Fibroblast of pulmonary artery (primary cell): ENCODE results near the gene KMT2E.

ENCODE experiments used
- DNase-seq: peaks from one replicate; pipeline ENCODE4 v3.0.0-alpha.2; 2010; ENCODE audit warnings: low read depth
- H3K4me3 ChIP-seq: replicated peaks from 2 replicates; pipeline ENCODE4 v1.5.1; 2011; ENCODE audit warnings: low read depth, mild to moderate bottlenecking, control low read depth, low read length, moderate library complexity
- TF ChIP-seq, protein P1 (sequence below): IDR thresholded peaks from 2 replicates; pipeline ENCODE4 v1.5.1; 2011; ENCODE audit warnings: mild to moderate bottlenecking, control low read depth, low read length, inconsistent platforms; ENCODE audit errors: missing control alignments

Gene KMT2E

DNA sequence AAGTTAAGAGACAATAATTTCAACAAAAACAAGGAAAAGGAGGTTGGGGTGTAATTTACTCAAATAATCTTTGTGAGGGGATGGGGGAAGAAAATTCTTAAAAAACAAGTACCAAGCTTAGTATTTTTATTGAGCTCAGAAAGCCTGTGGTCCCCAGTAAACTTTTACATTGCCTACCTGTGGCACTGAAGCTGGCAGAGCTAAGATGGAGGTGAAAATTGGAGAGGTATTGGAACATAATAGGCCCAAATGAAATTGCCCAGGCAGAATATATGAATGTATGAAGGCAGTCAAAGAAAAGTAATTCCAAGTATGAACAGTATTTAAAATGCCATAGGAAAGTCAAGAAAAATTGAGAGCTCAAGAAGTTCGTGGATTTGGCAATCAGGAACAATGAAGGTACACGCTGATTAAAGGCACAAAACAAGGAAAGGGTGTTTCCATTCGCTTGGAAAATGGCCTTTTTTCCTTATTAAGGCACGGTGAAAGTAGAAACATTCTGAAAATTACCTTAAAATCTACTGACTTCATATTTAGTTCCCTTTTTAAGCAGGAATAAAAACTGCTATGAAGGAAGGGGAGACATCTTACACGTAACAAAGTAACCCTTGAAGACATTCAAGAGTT, 3.4 kb upstream of the KMT2E start:
- DNase-seq = peak; percentile 35
- peak overlapping the region; percentile 68 for H3K4me3 ChIP-seq
- TF ChIP-seq, protein P1, sequence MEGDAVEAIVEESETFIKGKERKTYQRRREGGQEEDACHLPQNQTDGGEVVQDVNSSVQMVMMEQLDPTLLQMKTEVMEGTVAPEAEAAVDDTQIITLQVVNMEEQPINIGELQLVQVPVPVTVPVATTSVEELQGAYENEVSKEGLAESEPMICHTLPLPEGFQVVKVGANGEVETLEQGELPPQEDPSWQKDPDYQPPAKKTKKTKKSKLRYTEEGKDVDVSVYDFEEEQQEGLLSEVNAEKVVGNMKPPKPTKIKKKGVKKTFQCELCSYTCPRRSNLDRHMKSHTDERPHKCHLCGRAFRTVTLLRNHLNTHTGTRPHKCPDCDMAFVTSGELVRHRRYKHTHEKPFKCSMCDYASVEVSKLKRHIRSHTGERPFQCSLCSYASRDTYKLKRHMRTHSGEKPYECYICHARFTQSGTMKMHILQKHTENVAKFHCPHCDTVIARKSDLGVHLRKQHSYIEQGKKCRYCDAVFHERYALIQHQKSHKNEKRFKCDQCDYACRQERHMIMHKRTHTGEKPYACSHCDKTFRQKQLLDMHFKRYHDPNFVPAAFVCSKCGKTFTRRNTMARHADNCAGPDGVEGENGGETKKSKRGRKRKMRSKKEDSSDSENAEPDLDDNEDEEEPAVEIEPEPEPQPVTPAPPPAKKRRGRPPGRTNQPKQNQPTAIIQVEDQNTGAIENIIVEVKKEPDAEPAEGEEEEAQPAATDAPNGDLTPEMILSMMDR = no peak

DNA sequence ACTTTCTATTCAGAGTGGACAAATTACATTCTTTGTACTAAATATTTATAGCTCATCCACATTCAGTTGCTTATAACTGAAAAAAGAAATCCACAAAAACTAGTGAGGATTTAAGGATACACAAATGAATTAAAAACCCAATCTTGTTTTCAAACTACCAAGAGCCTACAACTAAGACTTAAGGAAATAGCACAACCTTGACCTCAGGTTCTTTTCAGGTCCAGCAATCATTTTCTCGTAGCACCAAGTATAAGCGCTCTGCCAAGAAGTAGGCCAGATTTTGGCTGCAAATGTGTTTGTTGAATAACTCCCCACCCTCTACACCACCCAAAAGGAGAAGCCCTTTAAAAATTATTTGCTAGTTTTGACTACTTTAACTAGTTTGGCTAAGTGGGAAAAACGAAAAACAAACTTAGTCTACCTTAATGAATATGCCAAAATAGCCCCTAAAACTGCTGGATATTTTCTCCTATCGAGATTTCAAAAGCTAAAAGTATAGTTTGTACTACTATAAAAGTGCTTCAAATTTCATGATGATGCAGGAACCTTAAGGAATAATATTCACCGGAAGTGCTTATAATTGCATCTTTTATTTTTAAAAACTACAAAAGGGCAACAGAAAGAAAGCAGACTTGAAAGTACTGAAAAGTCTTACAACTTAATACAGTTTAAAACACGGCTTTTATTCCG, 2.7 kb upstream of the KMT2E start:
- peak overlapping the region; percentile 68 for H3K4me3 ChIP-seq
- peak; percentile 51 for DNase-seq
- TF ChIP-seq, protein P1 = no peak

DNA sequence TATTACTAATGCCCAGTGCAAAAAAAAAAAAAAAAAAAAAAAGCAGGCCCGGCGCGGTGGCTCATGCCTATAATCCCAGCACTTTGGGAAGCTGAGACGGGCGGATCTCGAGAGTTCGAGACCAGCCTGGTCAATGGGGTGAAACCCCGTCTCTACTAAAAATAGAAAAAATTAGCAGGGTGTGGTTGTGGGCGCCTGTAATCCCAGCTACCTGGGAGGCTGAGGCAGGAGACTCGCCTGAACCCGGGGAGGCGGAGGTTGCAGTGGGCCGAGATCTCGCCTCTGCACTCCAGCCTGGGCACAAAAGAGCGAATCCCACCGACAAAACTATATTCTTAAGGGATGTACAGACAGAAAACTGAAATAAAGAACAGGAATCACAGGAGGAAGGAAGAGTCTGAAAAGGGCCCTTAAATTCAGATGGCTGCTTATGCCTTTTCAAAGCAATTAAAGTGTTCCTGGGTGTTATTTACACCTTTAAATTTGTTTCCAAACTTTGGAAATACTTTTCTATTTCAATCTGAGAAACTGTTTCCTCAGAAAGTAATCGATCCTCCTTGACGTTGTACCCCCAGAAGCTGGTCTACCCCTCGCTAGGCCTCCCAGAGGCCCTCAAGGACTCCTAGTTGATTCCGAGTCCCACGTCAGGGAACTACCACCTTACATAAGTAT, 2.0 kb upstream of the KMT2E start:
- DNase-seq = no peak
- TF ChIP-seq, protein P1 = no peak
- H3K4me3 ChIP-seq = peak overlapping the region; percentile 68

DNA sequence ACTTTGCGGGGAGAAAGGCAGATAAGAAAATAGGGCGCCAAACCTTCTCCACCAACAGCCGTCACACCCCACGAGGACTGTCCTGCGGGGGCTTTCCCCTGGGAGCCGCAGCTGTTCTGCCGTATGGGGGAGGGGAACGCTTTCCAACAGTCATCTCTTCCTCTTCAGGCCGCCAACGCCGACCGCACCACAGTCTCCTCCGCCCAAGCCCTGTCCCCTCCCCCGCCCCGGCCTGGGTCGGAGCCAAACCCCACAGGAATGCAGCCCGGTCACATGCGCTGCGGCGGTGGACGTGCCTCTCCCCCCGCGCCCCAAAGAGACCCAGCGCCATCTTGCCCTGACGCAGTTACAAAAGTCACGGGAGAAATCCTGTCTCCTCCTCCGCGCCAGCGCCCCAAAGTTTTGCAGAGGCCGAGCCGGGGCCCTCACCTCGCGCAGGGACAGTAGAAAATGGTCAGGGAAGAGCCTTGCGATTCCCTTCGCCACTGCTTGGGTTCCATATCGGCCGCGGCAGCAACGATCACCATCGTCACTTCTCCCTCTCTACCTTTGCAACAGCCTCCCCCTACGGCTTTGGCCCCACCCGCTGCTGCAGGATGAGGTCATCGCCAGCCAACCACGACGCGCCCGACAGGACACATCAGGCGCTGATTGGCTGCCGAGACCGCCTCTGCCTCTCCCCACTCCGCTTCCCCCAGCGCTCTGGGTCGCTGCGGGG, 1.3 kb upstream of the KMT2E start:
- TF ChIP-seq, protein P1 = no peak
- DNase-seq = peak; percentile 99
- H3K4me3 ChIP-seq = peak overlapping the region; percentile 68

DNA sequence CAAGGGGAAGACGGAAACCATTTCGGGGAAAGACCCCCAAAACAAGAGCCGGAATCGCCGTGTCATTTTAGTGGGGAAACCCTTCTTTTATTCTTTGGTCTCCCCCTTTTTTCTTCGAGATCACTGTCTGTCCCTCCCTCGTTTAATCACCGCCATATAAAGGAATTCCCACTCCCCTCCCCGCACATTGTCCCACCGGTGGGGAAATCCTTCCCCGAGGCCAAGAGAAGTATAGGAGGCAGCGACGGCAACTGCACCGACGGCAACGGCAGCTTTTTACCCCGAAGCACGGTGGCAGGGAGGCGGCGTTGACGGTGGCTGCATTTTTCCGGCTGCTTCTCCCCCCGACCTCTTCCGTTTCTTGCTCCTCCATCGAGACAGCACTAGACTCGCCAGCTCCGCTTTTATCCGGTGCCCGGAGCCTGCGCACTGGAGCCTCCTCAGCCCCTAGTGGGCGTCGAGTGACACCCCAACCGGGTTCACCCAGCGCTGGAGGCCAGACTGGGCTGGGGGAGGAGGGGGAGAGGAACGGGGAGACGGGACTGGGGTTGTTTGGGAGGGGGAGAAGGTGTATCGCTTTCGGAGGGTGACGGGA, 687 bp upstream of the KMT2E start:
- peak; percentile 96 for DNase-seq
- TF ChIP-seq, protein P1 = peak; percentile 54
- peak overlapping the region; percentile 68 for H3K4me3 ChIP-seq

DNA sequence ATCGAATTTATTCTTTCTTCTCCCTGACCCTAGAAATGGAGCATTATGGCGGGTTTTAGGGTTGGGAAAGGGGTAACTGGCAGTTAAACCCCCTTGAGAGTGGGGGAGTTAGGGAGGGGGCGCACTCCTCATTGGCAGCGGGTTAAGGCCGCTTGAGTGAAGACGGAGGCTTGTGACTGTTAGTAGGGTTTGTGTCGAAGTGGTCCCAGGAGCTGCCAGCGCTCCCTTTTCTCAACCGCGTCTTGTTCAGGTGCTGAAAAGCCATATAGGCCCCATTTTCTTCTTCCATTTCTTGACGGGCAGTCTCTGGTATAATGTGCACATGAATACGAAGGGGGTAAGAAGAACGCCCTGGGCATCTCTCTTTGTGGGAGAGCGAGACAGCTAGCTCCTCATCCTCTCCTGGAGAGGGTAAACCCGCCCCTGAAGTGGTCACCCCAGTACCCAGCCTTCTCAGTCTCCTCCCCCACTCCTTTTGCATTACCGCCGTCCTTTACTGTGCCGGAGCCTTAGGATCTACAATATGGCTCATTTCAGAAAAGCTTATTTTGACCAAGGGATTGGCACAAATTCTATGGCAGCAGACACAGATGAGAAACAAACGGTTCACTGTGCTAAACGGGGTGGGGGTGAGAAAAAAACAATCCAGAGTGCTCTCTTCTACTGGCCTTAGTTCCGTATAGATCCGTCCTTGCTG, 836 bp downstream of the KMT2E start:
- DNase-seq = peak; percentile 46
- H3K4me3 ChIP-seq = peak overlapping the region; percentile 68
- TF ChIP-seq, protein P1 = no peak
